Right lobe of liver (tissue), 4 donors: ENCODE results near the gene SCN4A.

Experiments
- CTCF ChIP-seq, 4 donors: fragments of 200-600 bp in 3 of 4; fragments of 450-650 bp in 1 of 4; IDR thresholded peaks; one replicate each; pipeline versions ENCODE4 v1.5.1 to v1.8.0; 2016 to 2022; ENCODE audit warnings: antibody characterized with exemption in 4 of 4, mild to moderate bottlenecking in 2 of 4
- POLR2A ChIP-seq: fragments of 450-650 bp; IDR thresholded peaks from one replicate; pipeline ENCODE4 v1.6.1; 2017; ENCODE audit warnings: antibody characterized with exemption, mild to moderate bottlenecking
- donor health status: DM: no; HTN: no; CAD: no.
- donor health status: DM: no; HTN: no; CAD: no.
- donor health status: DM: no; HTN: yes; CAD: no.

- TF ChIP-seq CTCF (IDR thresholded peaks at IDR 0.05) (no peak), POLR2A (no peak)
These were observed 34.8 kb downstream of the SCN4A start for GRCh38 chr17:63937920-63938319.
